Stimulated activated CD8-positive, alpha-beta memory T cell treated with anti-CD3 and anti-CD28 coated beads, Interleukin-7, amount 100 ng/mL, for 1 hour (primary cell): ENCODE results near the gene NFKBIE.
A peak's percentile ranks its signal among the peaks of the same experiment; 100 is the strongest.

Experiments
- DNase-seq, 2 donors: peaks; one replicate each; pipeline ENCODE4 v3.0.0-alpha.2; 2020; ENCODE audit warnings: low read depth in 2 of 2

Gene NFKBIE

DNA sequence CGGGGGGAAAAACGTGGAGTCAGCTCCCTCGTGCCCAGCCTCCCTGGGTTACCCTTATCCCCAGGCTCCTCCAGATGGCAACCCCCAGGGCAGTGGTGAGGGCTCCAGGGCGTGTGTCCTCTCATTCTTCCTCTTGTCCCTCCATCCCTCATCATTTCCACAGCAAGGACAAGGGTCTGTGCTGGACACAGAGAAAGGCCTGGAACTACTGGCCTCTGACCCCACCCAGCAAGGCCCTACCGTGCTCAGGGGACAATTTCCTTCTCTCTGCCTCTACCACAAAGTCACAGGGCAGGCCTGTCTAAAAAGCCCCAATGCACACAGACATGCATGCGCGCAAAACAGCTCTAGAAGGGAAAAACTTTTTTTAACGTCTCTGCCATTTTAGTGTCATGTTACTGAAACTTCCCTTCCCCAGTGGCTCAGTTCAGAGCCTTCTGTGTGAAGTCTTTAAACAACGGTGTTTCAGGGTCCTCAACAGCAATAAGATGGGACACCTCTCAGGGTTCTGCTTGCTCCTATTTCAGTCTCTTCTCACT is 7.0 kb downstream of the NFKBIE start:
- DNase-seq: no peak

DNA sequence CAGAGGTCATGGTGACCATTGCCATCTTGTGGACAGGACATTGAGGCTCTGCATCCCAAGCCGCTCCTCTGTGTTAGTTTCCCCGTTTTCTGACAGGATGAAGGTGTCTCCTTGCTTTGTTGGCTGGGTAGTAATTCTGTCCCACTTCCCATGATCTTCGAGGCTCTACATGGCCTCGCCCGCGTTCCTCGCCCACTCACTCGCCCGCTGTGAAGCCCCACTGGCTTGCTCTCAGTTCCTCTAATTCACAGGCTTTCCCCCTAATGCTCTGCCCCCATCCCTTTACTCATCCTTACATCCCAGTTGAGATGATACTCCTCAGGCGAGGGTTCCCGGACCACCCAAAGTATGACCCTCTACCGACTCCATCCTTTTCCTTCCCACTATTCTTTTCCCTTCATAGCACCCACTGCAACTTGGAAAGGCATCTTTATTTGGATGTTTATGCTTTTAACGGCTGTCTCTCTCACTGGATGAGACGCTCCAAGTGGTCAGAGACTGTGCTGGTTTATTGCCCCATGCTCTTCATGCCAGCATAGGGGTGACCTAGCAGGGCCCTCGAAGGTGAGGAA is 7.5 kb downstream of the NFKBIE start:
- DNase-seq: no peak

DNA sequence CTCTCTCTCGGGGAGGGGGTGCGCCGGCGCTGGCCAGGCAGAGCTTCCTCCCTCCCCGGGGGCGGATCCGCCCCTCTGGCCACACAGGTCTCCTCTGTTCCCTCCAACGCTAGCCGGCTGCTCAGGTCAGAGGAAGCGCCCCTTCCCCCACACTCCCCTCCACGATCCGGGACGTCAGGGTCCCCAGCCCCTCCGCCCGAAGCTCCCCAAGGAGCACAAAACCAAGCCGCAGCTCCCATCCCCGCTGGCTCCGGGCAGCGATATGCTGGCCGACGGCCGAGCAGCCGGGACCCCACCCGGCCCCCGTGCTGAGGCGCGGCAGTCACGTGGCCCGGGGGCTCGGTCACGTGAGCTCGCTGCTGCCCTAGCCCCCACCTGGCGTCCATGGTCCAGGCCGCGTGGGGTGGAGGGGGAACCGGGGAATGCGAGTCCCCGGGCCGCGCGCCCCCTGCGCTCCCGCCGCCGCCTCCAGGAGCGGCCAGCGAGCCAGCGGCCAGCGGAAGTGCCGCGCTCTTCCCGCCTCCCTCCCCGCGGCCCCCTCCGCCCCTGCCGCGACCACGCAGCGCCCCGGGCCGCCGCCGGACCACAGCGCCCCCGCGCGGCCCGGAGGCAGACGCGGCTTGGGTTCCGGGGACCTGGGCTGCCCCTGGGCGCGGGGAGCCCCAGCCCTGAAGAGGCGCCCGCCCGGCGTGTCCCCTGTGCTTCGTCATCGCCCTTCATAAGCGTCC is 8.2 kb downstream of the NFKBIE start, which contains the start of gene SLC35B2:
Gene SLC35B2 (minus strand): TSS at position 504 of the 728 bp plus-strand sequence. CDS start 118 bp downstream, at position 386.
- DNase-seq: peak in 1 of 2 donors; percentile 36

DNA sequence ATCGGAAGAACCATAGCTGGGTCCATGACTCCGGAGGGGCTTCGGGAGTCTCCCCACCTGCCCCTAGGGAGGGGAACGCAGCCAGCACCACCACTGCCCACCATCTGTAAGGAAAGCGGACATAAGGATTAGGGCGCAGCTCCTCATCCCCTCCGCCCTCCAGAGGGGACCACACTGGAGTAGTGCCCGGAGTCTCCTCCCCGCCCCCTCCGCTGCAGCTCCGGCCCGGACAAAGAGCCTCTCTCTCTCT is 8.7 kb downstream of the NFKBIE start:
- DNase-seq: no peak

DNA sequence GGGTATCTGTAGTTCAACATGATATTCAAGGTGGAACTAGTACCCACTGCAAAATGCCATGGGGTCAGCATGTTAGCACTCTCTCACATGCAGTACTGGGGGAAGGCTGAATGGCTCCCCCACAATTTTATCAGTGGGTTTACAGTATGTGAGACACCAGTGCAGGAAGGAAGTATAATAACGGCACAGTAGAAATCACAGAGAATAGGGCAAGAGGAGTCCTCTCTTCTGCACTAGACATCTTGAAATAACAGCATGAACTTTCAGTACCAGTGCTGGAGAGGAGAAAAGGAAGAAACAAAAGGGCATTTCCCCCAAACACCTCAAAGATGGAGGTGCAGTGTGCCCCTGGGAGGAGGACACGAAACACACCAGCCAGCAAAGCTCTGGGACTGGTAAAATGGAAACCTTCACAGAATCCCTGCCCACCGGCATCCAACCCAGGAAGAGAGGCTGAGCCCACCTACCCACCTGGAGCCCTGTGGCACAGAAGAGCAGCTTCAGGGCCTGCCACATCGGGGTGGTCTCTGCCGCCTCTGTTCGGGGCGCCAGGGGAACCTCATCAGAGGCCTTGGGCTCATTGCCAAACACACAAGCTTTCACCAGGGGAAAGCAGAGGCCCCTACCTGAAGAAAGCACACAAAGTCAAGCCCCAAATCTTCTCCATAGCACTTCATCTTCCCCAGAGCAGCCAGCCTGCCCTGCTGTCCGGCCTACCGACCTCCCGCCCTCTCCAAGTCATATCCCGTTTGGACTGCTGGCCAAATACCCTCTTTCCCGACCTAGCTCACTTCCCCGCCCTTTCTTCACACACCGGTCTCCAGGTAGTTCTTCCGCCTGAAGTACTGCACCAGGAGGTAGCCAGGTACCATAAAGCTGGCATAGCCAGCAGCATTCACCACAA is 9.2 kb downstream of the NFKBIE start:
- no peak for DNase-seq

DNA sequence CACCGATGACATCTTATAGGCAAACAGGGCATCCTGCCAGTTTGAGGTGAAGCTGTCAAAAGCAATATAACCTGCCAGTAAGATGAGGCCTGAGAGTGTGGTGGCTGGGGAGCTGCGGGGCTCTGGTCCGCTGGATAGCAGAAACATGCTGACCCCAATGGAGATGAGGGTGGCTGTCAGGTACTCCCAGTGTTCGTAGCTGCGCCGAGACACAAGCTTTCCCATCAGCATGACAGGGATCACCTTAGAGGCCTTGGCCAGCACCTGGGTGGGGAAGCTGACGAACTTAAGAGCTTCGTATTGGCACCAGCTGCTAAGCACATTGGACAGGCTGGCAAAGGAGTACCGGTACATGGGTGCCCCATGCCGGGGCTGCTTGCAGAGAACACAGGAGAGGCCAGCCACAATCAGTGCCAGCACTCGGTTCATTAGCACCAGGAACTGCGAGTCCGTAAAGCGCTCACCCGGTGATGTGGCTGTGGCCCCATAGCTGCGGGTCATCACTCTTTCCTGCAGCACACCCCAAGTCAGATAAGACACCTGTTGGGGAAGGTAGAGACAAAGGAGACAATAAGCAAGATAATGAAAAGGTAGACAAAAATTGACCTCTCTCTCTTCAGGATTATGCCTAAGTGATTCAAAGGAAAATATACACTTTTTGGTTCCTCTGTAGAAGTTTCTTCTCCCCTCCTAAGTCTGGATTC is 10.1 kb downstream of the NFKBIE start:
- DNase-seq: no peak

DNA sequence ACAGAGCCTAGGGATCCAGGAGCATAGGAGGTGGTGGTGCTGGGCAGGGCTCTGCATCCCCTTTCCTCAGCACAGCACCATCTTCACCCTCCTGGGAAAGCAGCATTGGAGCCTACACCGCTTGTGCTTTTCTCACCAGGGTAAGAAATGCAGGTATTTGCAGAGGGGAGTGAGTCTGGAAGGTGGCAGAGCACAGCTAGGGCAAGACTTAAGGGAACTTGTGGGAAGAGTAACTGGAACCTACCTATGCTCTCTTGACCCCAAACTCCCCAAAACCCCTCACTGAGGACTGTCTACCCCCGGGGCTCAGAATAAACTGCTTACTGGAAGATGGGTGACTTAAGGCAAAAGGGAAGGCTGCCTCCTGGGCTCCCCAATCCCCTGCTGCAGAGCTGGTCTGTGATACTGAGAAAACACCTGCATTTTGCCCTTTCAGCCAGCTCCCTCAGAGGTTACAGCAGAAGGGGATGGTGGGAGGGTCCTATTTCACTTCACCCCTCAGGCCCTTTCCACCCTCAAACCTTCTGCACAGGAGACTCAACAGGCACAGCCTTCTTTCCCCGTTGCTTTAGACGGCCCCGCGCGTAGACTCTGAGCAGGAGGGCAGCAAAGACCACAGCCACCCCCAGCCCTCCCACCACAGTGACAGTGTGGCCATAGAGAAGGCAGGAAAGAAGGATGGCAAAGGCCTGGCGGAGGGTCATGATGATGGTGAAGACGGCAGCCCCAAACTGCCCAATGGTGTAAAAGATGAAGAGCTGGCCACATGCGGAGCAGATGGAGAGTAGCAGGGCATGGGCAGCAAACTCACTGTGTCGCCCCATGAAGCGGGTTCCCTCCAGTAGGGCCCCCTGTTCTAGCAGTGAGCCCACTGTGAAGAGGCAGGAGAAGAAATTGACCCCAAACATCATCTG is 10.9 kb downstream of the NFKBIE start:
- no peak for DNase-seq

DNA sequence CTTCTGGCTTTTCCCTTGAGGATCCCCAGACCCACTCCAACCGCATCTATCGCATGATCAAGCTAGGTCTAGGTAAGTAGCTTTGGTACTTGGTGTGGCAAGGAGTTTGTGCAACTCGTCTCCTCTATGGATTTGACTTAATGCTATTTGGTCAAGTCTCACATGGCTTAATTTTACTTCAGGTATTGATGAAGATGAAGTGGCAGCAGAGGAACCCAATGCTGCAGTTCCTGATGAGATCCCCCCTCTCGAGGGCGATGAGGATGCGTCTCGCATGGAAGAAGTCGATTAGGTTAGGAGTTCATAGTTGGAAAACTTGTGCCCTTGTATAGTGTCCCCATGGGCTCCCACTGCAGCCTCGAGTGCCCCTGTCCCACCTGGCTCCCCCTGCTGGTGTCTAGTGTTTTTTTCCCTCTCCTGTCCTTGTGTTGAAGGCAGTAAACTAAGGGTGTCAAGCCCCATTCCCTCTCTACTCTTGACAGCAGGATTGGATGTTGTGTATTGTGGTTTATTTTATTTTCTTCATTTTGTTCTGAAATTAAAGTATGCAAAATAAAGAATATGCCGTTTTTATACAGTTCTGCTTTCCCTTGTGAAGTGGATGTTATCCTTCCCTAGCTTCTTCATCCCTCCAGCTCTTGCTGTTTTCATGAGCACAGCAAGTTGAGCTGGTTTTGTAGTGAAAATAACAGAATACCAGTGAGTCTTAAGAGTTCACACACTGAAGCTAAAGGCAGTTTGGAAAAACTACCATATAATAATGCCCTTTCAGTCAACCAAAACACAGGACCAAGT is 11.8 kb downstream of the NFKBIE start:
- DNase-seq: no peak

DNA sequence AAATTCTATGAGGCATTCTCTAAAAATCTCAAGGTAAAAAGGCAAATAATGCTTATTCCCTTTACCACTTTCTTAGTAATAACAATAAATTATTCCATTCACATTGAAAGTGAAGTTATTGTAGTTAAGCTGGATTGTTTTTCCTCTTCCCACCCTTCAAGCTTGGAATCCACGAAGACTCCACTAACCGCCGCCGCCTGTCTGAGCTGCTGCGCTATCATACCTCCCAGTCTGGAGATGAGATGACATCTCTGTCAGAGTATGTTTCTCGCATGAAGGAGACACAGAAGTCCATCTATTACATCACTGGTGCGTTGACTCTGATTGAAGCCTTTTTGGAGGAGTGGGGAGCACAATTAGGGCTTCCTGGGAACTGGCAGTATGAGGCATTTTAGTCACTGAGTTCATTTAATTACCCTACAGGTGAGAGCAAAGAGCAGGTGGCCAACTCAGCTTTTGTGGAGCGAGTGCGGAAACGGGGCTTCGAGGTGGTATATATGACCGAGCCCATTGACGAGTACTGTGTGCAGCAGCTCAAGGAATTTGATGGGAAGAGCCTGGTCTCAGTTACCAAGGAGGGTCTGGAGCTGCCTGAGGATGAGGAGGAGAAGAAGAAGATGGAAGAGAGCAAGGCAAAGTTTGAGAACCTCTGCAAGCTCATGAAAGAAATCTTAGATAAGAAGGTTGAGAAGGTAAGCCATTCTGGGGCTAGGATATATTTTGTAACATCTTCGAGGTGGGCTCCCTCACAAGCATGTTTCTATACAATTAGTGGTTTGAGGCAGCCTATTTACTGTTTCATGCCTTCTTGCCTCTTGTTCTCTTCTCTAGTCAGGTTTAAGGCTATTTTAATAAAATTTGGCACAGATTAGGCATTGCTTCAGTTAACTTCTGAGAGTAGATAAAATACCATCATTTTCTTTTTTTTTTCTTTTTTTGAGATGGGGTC is 13.5 kb downstream of the NFKBIE start:
- DNase-seq: no peak

DNA sequence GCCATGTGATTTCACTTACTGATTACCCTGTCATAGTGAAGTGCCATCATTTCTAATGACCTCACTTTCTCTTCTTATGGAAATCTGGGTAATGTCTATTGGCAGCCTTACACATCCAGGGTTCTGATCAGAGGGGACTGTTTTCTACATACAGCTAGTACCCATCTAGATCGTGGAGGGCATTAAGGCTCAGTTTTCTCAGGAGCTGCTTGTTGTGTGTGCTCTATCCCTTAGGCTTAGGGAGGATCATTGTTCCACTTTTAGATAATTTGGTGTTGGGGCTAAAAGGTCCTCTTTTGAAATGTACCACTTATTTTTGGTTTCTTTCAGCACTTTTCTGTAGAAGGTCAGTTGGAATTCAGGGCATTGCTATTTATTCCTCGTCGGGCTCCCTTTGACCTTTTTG is 14.6 kb downstream of the NFKBIE start:
- DNase-seq: no peak

DNA sequence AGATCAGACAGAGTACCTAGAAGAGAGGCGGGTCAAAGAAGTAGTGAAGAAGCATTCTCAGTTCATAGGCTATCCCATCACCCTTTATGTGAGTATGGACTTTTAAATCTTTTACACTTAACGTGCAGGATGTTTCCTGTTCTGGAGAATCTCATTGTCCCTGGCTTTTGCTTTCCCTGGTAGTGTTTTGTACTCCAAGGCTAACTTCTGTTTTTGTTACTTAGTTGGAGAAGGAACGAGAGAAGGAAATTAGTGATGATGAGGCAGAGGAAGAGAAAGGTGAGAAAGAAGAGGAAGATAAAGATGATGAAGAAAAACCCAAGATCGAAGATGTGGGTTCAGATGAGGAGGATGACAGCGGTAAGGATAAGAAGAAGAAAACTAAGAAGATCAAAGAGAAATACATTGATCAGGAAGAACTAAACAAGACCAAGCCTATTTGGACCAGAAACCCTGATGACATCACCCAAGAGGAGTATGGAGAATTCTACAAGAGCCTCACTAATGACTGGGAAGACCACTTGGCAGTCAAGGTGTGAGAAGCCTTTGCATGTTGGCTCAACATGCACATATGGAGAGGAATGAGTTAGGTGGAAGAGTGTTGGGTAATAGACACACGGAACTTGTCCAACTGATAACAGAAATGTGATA is 15.2 kb downstream of the NFKBIE start:
- DNase-seq: no peak

DNA sequence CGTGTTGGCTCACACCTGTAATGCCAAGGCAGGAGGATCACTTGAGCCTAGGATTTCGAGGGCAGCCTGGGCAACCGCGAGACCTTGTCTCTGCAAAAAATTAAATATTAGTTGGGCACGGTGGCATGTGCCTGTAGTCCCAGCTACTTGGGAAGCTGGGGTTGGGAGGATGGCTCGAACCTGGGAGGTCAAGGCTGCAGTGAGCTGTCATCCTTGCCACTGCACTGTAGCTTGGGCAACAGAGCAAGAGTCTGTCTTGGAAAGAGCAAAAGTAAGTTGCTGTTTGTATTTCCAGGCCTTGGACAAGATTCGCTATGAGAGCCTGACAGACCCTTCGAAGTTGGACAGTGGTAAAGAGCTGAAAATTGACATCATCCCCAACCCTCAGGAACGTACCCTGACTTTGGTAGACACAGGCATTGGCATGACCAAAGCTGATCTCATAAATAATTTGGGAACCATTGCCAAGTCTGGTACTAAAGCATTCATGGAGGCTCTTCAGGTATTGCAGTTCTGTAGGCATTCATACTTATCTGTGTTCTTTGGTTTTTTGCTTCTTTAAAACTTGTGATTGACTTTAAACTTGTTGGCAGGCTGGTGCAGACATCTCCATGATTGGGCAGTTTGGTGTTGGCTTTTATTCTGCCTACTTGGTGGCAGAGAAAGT is 16.1 kb downstream of the NFKBIE start:
- DNase-seq: no peak

DNA sequence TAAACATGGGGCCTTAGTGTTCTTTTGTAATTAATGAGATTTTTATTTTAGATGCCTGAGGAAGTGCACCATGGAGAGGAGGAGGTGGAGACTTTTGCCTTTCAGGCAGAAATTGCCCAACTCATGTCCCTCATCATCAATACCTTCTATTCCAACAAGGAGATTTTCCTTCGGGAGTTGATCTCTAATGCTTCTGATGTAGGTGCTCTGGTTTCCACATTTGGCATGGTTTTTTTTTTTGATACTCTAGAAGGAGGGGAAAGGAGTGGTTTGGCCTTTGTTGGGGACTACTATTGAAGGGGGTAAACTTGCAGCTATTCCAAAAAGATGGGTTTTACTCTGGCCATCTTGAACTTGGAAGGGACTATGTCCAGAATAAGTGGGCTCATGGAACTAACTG is 16.8 kb downstream of the NFKBIE start:
- DNase-seq: no peak

DNA sequence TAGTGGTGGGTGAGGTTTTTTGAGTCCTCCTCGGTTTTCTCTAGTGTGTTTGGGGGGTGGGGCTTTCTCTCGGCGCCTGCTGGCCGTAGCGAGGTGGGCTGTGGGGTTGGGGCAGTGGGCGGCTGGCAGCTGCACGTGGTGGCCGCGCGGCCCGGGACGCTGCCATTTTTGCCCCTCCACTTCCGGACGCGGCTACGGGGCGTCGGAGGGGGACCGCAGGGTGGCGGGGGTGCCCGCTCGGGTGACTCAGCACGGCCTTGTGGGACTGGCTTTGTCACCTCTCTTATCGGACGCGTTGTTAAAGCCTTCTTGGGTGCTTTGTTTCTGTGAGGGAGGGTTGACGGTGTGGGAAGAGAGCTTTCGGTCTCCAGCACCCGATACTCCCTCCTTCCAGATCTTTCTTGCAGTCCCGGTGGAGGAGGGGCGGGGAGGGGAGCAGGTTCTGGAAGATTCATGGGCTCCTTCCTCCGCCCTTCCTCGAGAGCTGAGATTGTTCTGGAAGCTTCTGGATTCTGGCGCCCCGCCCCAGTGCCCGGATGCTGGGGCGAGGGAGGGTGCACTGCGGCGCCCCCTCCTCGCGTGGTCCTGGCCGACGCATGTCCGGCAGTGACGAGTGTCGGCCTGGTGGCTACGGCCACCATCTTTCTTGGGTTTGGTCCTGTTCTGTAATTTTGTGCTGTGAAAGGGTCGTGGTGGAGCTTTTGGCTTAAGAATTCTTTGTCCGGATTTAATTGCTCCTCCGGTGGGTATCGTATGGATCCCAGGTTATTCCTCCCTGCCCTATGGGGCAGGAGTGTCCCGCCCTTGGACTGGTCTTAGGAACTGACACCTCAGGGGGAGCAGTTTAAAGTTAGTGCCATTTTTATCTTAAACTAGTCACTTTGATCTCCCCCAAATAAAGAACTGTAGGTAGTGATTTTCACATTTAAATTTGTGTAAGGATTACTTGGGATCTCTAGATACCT is 17.7 kb downstream of the NFKBIE start:
- DNase-seq: peak; percentile 80 to 84

DNA sequence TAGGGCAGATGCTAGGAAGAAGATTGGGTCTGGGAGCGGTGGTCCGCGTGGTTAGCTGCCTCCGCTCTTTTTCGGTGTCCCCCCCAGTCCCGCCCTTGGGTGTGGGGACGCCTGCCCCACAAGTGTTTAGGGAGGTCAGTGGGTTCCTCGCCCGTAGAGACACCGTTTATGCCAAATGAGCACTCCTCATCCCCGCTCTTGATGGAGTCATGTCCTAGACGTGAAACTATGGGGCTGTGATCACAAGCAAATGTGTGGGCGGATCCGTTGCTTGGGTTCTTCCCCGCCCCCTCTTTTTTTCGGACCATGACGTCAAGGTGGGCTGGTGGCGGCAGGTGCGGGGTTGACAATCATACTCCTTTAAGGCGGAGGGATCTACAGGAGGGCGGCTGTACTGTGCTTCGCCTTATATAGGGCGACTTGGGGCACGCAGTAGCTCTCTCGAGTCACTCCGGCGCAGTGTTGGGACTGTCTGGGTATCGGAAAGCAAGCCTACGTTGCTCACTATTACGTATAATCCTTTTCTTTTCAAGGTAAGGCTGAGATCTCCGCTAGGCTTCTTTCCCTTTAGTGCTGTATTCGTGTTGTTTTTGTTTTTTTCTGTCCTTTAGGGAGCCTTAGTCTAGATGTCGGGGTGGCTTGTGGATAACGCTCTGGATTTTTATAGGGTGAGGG is 18.6 kb downstream of the NFKBIE start, which contains the start of gene HSP90AB1:
Gene HSP90AB1 (plus strand): TSS at position 439 of the 675 bp plus-strand sequence. CDS start 1,529 bp downstream, outside the sequence.
- DNase-seq: peak; percentile 86 to 87
